ENCODE results near the gene KCTD14.
"Not testable (repeated sequence)": the region's sequence is repeated elsewhere in the genome, so short reads cannot be mapped to it uniquely, and the experiment has no call there.

KCTD14 gene

GRCh38 chr11:78046486-78046854 is 23.4 kb upstream of the KCTD14 start:
- DNase-seq (ENCODE audit: low spot score), result no peak

GRCh38 chr11:78045851-78046485 is 22.9 kb upstream of the KCTD14 start:
- peak; percentile 85 for DNase-seq (ENCODE audit: low spot score)

- no peak for DNase-seq (ENCODE audit: low spot score)
Observed at GRCh38 chr11:78044706-78045105, 21.6 kb upstream of the KCTD14 start.

GRCh38 chr11:78041843-78042440 is 18.9 kb upstream of the KCTD14 start:
- no peak for DNase-seq (ENCODE audit: low spot score)

GRCh38 chr11:78041380-78041719 is 18.3 kb upstream of the KCTD14 start:
- DNase-seq (ENCODE audit: low spot score), result not testable (repeated sequence)

- DNase-seq (ENCODE audit: low spot score), result no peak
Observed at GRCh38 chr11:78040691-78041379, 17.8 kb upstream of the KCTD14 start.

GRCh38 chr11:78039919-78040671 is 17.0 kb upstream of the KCTD14 start:
- DNase-seq (ENCODE audit: low spot score), result no peak

- DNase-seq (ENCODE audit: low spot score), result no peak
Observed at GRCh38 chr11:78039391-78039918, 16.4 kb upstream of the KCTD14 start.

- DNase-seq (ENCODE audit: low spot score), result no peak
Observed at GRCh38 chr11:78038697-78039313, 15.7 kb upstream of the KCTD14 start.

GRCh38 chr11:78037825-78038620 is 14.9 kb upstream of the KCTD14 start:
- DNase-seq (ENCODE audit: low spot score), result no peak

GRCh38 chr11:78037056-78037455 is 14.0 kb upstream of the KCTD14 start:
- DNase-seq (ENCODE audit: low spot score), result no peak

- DNase-seq (ENCODE audit: low spot score), result no peak
Observed at GRCh38 chr11:78036313-78036712, 13.2 kb upstream of the KCTD14 start.

GRCh38 chr11:78034623-78035022 is 11.5 kb upstream of the KCTD14 start:
- no peak for DNase-seq (ENCODE audit: low spot score)

- DNase-seq (ENCODE audit: low spot score), result no peak
Observed at GRCh38 chr11:78033040-78033439, 10.0 kb upstream of the KCTD14 start.

- DNase-seq (ENCODE audit: low spot score), result no peak
Observed at GRCh38 chr11:78032090-78032489, 9.0 kb upstream of the KCTD14 start.

GRCh38 chr11:78031629-78032028 is 8.6 kb upstream of the KCTD14 start:
- DNase-seq (ENCODE audit: low spot score), result no peak

GRCh38 chr11:78030429-78031325 is 7.6 kb upstream of the KCTD14 start:
- DNase-seq (ENCODE audit: low spot score), result peak; percentile 87

- DNase-seq (ENCODE audit: low spot score), result not testable (repeated sequence)
Observed at GRCh38 chr11:78028423-78028822, 5.3 kb upstream of the KCTD14 start.

GRCh38 chr11:78027759-78028158 is 4.7 kb upstream of the KCTD14 start:
- no peak for DNase-seq (ENCODE audit: low spot score)

GRCh38 chr11:78025378-78025777 is 2.3 kb upstream of the KCTD14 start:
- DNase-seq (ENCODE audit: low spot score), result no peak

All from cerebellar cortex (tissue), 1 donor.